ENCODE measurements around the gene DLGAP1. TPM values are rescaled to one million over a fixed set of nuclear protein-coding genes. Genes with fewer than 3 reads are reported as not detected.

DLGAP1 gene
- total and polyA plus RNA-seq, 2 of the 8 experiments (the other 6 are each of a cell fraction or from before 2014, with no cell fraction given): 11.8 to 16.9 TPM

- TF ChIP-seq, protein P1, sequence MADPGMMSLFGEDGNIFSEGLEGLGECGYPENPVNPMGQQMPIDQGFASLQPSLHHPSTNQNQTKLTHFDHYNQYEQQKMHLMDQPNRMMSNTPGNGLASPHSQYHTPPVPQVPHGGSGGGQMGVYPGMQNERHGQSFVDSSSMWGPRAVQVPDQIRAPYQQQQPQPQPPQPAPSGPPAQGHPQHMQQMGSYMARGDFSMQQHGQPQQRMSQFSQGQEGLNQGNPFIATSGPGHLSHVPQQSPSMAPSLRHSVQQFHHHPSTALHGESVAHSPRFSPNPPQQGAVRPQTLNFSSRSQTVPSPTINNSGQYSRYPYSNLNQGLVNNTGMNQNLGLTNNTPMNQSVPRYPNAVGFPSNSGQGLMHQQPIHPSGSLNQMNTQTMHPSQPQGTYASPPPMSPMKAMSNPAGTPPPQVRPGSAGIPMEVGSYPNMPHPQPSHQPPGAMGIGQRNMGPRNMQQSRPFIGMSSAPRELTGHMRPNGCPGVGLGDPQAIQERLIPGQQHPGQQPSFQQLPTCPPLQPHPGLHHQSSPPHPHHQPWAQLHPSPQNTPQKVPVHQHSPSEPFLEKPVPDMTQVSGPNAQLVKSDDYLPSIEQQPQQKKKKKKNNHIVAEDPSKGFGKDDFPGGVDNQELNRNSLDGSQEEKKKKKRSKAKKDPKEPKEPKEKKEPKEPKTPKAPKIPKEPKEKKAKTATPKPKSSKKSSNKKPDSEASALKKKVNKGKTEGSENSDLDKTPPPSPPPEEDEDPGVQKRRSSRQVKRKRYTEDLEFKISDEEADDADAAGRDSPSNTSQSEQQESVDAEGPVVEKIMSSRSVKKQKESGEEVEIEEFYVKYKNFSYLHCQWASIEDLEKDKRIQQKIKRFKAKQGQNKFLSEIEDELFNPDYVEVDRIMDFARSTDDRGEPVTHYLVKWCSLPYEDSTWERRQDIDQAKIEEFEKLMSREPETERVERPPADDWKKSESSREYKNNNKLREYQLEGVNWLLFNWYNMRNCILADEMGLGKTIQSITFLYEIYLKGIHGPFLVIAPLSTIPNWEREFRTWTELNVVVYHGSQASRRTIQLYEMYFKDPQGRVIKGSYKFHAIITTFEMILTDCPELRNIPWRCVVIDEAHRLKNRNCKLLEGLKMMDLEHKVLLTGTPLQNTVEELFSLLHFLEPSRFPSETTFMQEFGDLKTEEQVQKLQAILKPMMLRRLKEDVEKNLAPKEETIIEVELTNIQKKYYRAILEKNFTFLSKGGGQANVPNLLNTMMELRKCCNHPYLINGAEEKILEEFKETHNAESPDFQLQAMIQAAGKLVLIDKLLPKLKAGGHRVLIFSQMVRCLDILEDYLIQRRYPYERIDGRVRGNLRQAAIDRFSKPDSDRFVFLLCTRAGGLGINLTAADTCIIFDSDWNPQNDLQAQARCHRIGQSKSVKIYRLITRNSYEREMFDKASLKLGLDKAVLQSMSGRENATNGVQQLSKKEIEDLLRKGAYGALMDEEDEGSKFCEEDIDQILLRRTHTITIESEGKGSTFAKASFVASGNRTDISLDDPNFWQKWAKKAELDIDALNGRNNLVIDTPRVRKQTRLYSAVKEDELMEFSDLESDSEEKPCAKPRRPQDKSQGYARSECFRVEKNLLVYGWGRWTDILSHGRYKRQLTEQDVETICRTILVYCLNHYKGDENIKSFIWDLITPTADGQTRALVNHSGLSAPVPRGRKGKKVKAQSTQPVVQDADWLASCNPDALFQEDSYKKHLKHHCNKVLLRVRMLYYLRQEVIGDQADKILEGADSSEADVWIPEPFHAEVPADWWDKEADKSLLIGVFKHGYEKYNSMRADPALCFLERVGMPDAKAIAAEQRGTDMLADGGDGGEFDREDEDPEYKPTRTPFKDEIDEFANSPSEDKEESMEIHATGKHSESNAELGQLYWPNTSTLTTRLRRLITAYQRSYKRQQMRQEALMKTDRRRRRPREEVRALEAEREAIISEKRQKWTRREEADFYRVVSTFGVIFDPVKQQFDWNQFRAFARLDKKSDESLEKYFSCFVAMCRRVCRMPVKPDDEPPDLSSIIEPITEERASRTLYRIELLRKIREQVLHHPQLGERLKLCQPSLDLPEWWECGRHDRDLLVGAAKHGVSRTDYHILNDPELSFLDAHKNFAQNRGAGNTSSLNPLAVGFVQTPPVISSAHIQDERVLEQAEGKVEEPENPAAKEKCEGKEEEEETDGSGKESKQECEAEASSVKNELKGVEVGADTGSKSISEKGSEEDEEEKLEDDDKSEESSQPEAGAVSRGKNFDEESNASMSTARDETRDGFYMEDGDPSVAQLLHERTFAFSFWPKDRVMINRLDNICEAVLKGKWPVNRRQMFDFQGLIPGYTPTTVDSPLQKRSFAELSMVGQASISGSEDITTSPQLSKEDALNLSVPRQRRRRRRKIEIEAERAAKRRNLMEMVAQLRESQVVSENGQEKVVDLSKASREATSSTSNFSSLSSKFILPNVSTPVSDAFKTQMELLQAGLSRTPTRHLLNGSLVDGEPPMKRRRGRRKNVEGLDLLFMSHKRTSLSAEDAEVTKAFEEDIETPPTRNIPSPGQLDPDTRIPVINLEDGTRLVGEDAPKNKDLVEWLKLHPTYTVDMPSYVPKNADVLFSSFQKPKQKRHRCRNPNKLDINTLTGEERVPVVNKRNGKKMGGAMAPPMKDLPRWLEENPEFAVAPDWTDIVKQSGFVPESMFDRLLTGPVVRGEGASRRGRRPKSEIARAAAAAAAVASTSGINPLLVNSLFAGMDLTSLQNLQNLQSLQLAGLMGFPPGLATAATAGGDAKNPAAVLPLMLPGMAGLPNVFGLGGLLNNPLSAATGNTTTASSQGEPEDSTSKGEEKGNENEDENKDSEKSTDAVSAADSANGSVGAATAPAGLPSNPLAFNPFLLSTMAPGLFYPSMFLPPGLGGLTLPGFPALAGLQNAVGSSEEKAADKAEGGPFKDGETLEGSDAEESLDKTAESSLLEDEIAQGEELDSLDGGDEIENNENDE (IDR thresholded peaks at IDR 0.05; ENCODE audit: insufficient replicate concordance, low read length): no peak
- no peak for TF ChIP-seq MAX (IDR thresholded peaks at IDR 0.05)
- TF ChIP-seq HDAC6 (IDR thresholded peaks at IDR 0.05; ENCODE audit: low read depth, low read length): no peak
- no peak for TF ChIP-seq GABPA (IDR thresholded peaks at IDR 0.05; ENCODE audit: borderline replicate concordance, insufficient read depth, low read length)
- no peak for TF ChIP-seq KDM4A (IDR thresholded peaks at IDR 0.05; ENCODE audit: low read depth, low read length, severe bottlenecking)
- no peak for TF ChIP-seq BRCA1 (IDR thresholded peaks at IDR 0.05; ENCODE audit: low read depth, low read length)
- no peak for TF ChIP-seq TAF1 (IDR thresholded peaks at IDR 0.05; ENCODE audit: low read depth, low read length)
- no peak for TF ChIP-seq SUZ12 (IDR thresholded peaks at IDR 0.05; ENCODE audit: low read length)
- no peak for TF ChIP-seq RNF2 (IDR thresholded peaks at IDR 0.05; ENCODE audit: borderline replicate concordance, low read depth, low read length, missing control alignments, poor library complexity, severe bottlenecking)
- no peak for TF ChIP-seq YY1 (IDR thresholded peaks at IDR 0.05; ENCODE audit: low read depth, low read length)
Measured at GRCh38 chr18:3966246-3966641, 488.9 kb downstream of the DLGAP1 start (continued).
